Aorta (tissue), 5 donors: ENCODE measurements around the gene TBC1D16. TPM values are rescaled to one million over a fixed set of nuclear protein-coding genes. Genes with fewer than 3 reads are reported as not detected.

Source experiments
- ATAC-seq: fragments of 200-7000 bp; cut with Tn5 transposase; one replicate; pipeline ENCODE4 v1.9.1; 2022; ENCODE audit warnings: moderate library complexity; ENCODE audit not compliant: low FRiP score
- DNase-seq, 2 donors: peaks; one replicate each; pipeline ENCODE4 v3.0.0-alpha.2; 2020
- H3K27ac ChIP-seq, 2 donors: one replicate each; pipeline ENCODE4 v1.5.1; 2013; ENCODE audit warnings: low read length in 2 of 2, mild to moderate bottlenecking in 2 of 2, moderate library complexity in 2 of 2, control low read depth in 1 of 2, inconsistent platforms in 1 of 2, low read depth in 1 of 2
- H3K27me3 ChIP-seq, 2 donors: one replicate each; pipeline ENCODE4 v1.6.1; 2013; ENCODE audit warnings: control low read depth in 1 of 2, low read length in 1 of 2, mild to moderate bottlenecking in 1 of 2, moderate library complexity in 1 of 2; ENCODE audit not compliant: insufficient read depth in 2 of 2, control insufficient read depth in 1 of 2
- H3K36me3 ChIP-seq, 2 donors: one replicate each; pipeline ENCODE4 v1.6.1; 2013; ENCODE audit warnings: control low read depth in 1 of 2, low read length in 1 of 2, mild to moderate bottlenecking in 1 of 2; ENCODE audit not compliant: insufficient read depth in 2 of 2, control insufficient read depth in 1 of 2
- H3K4me1 ChIP-seq, 2 donors: one replicate each; pipeline ENCODE4 v1.6.1; 2013; ENCODE audit warnings: low read length in 2 of 2, control low read depth in 1 of 2, mild to moderate bottlenecking in 1 of 2, moderate library complexity in 1 of 2; ENCODE audit not compliant: insufficient read depth in 2 of 2, control insufficient read depth in 1 of 2
- H3K4me3 ChIP-seq, 2 donors: one replicate each; pipeline ENCODE4 v1.5.1; 2013; ENCODE audit warnings: low read length in 2 of 2, control low read depth in 1 of 2, mild to moderate bottlenecking in 1 of 2
- H3K9me3 ChIP-seq: one replicate; pipeline ENCODE4 v1.6.1; 2013; ENCODE audit warnings: mild to moderate bottlenecking, low read length; ENCODE audit not compliant: control insufficient read depth
- WGBS, 2 donors: extraction: QIAGEN DNeasy Blood & Tissue Kit; methylation state at CpG; one replicate each; pipeline ENCODE4 v1.1.7; 2013; 5-methylcytosine and 5-hydroxymethylcytosine counted together
- intact Hi-C, 2 donors: fragments of 100-400 bp; cut with DNase I; formaldehyde crosslinking; loops; one replicate each; pipeline versions ENCODE4 v1.14.2 to v1.15.0; 2022
- polyA plus RNA-seq, 2 donors: library from polyadenylated mRNA; stranded (reverse); fragments of 200-250 nt; gene quantifications; one replicate each; pipeline ENCODE4 v1.2.3, GENCODE V29; 2013
- total RNA-seq, 2 donors: library from RNA; stranded (reverse); fragmentation: NEBNext Ultra II Directional; extraction: Animal tissue kit (Norgen Biotek cat#: 25700); gene quantifications; one replicate each; pipeline ENCODE4 v1.2.1, GENCODE V29; 2021
- donor health status: healthy with polysubstance abuse.
- donor health status: Bipolar disorder and iron deficiency.
- donor health status: DM: no; HTN: no; CAD: no.
- donor health status: DM: no; HTN: no; CAD: no.
- donor health status: DM: yes; HTN: yes; CAD: no.

TBC1D16 gene
- total and polyA plus RNA-seq, 4 donors, result 6.4 to 43.6 (median 27.7) TPM

- no peak overlapping the region for H3K4me3 ChIP-seq
- 86 to 87% methylated on average over 12 of the region's 12 CpGs for WGBS, 2 donors
- no peaks in the 10 kb centered on the region for H3K27me3 ChIP-seq
- H3K27ac ChIP-seq, result no peak overlapping the region
- DNase-seq (no peak), ATAC-seq (no peak)
- intact Hi-C loops, result no loop called here
- H3K36me3 ChIP-seq, result no peaks in the 10 kb centered on the region
- H3K9me3 ChIP-seq, result no peaks in the 10 kb centered on the region
- no peaks in the 10 kb centered on the region for H3K4me1 ChIP-seq
These were observed 3.8 kb downstream of the TBC1D16 start for GRCh38 chr17:80031691-80032430.

DNA sequence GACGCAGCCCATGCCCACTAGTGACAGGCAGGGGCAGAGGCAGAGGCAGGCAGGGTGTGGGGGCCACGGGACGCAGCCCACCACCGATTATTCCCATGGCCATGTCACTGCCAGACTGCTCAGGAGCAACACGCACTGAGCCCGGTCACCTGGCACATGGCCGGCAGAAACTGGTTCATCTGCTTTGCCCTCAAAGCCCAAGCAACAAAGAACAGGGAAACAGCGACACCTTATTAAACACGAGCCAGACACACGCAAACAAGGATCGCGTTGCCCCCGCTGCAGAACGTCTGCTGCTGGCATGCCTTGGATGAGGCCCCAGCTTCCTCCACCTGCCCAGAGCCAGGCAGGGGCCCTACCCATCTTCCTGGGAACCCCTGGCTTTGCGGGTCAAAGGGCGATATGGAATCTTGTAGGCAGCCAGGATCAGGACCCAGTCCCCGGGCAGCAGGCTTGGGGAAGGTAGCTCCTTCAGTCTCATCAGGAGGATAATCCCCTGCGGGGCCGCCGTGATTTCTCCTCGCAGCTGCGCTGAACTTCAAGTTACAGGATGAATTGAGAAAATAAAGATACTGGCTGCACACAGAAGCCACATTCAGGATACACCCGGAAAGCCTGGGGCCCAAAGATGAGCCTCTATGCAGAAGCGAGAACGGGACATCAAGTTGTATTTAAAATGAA is 4.8 kb downstream of the TBC1D16 start:
- DNase-seq (no peak), ATAC-seq (no peak)
- no peak overlapping the region for H3K4me3 ChIP-seq
- no peaks in the 10 kb centered on the region for H3K36me3 ChIP-seq
- no peaks in the 10 kb centered on the region for H3K9me3 ChIP-seq
- H3K4me1 ChIP-seq, result no peaks in the 10 kb centered on the region
- H3K27ac ChIP-seq, result no peak overlapping the region
- intact Hi-C loops, result no loop called here
- H3K27me3 ChIP-seq, result no peaks in the 10 kb centered on the region
- WGBS, 2 donors, result 89 to 92% methylated on average over 25 of the region's 25 CpGs

DNA sequence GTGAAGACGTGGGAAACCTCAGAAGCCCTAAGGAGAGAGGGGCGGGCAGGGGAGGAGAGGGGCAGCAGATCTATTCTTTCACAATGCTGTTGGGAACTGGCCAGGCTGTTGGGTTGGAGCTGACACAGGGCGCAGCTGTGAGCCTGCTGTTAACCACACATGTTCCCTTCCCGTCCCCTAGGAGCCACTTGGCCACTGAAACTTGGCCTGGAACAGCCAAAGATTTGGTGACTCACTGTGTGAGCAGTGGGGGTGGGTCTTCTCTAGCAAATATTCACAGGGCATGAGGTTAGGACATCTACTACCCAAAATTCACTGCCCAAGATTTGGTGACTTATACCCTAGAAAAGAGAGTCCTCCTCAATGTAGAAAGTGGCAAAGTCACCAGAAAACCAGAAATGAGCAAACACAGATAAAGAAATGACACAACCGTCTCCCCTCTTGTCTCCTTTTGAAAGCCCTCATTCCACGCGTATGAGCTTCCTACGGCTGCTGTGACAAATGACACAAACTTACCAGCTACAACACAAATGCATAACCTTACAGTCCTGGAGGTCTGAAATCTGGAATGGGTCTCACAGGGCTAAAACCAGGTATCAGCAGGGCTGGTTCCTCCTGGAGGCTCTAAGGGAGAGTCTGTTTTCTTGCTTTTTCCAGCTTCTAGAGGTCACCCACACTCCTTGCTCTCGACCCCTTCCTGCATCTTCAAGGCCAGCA is 6.3 kb downstream of the TBC1D16 start:
- Histone ChIP-seq H3K9me3 (no peaks in the 10 kb centered on the region), H3K4me1 (no peaks in the 10 kb centered on the region), H3K4me3 (no peak overlapping the region), H3K36me3 (no peaks in the 10 kb centered on the region), H3K27me3 (no peaks in the 10 kb centered on the region), H3K27ac (peak overlapping the region in 1 of 2 donors; percentile 55)
- intact Hi-C loops, result no loop called here
- peak; percentile 90 to 91 for DNase-seq
- 17 to 24% methylated on average over 9 of the region's 9 CpGs for WGBS, 2 donors
- peak; percentile 86 for ATAC-seq

GRCh38 chr17:80028030-80028429 is 7.6 kb downstream of the TBC1D16 start:
- ATAC-seq, result no peak
- no peaks in the 10 kb centered on the region for H3K36me3 ChIP-seq
- no peak overlapping the region for H3K27ac ChIP-seq
- peak in 1 of 2 donors; percentile 73 for DNase-seq
- no peaks in the 10 kb centered on the region for H3K27me3 ChIP-seq
- no peak overlapping the region for H3K4me3 ChIP-seq
- intact Hi-C loops, result no loop called here
- H3K9me3 ChIP-seq, result no peaks in the 10 kb centered on the region
- 13 to 15% methylated on average over 10 of the region's 10 CpGs for WGBS, 2 donors
- no peaks in the 10 kb centered on the region for H3K4me1 ChIP-seq

- intact Hi-C loops, result no loop called here
These were observed 8.6 kb downstream of the TBC1D16 start for GRCh38 chr17:80027043-80027435.

GRCh38 chr17:80026359-80027042 is 9.2 kb downstream of the TBC1D16 start:
- intact Hi-C loops, result no loop called here
- 51 to 53% methylated on average over 10 of the region's 10 CpGs for WGBS, 2 donors
- ATAC-seq, result no peak
- Histone ChIP-seq H3K36me3 (no peaks in the 10 kb centered on the region), H3K27me3 (no peaks in the 10 kb centered on the region), H3K9me3 (no peaks in the 10 kb centered on the region), H3K4me3 (no peak overlapping the region), H3K4me1 (no peaks in the 10 kb centered on the region), H3K27ac (no peak overlapping the region)
- DNase-seq, result no peak

More at GRCh38 chr17:80027043-80027435, 8.6 kb downstream of the TBC1D16 start:
- DNase-seq, result no peak
- Histone ChIP-seq H3K27me3 (no peaks in the 10 kb centered on the region), H3K9me3 (no peaks in the 10 kb centered on the region), H3K4me3 (no peak overlapping the region), H3K27ac (no peak overlapping the region), H3K36me3 (no peaks in the 10 kb centered on the region), H3K4me1 (no peaks in the 10 kb centered on the region)
- ATAC-seq, result no peak
- WGBS, 2 donors, result 89 to 94% methylated on average over 8 of the region's 8 CpGs

DNA sequence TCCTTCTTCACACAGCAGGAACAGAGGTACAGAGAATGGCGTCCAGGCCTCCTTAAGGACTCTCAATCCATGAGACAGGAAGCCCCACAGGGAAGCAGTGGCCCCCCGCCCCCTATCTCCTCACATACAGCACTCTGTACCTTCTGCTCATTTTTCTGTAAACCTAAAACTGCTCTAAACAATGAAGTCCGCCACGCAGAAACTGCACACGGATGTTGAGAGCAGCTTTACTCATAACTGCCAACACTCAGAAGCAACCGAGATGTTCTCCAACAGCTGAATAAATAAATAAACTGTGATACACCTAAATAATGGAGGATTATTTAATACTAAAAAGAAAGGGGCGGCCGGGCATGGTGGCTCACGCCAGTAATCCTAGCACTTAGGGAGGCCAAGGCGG is 9.9 kb downstream of the TBC1D16 start:
- no peaks in the 10 kb centered on the region for H3K36me3 ChIP-seq
- ATAC-seq (no peak), DNase-seq (peak in 1 of 2 donors; percentile 40)
- H3K4me3 ChIP-seq, result no peak overlapping the region
- no peaks in the 10 kb centered on the region for H3K9me3 ChIP-seq
- H3K27me3 ChIP-seq, result no peaks in the 10 kb centered on the region
- H3K4me1 ChIP-seq, result no peaks in the 10 kb centered on the region
- WGBS, 2 donors, result 70 to 78% methylated on average over 10 of the region's 10 CpGs
- H3K27ac ChIP-seq, result no peak overlapping the region
- intact Hi-C loops, result no loop called here

DNA sequence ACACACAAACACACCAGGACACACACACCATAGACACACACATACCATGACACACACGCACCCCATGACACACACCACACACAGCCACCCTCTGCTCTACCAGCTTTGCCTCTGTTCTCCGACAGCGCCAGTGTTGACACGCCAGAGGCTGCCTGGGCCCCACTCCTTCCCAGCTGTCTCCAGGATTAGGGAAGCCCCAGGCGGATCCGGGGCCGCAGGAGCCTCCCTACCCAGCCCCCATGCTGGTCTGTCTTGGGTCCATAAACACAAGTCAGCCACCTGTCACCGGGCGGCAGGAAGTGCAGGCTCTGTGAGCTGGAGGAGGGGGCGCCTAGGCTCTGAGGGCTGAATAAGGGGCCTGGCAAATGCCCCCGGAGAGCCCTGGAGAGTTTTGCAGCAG is 10.5 kb downstream of the TBC1D16 start:
- ATAC-seq, result no peak
- intact Hi-C loops, result no loop called here
- H3K4me3 ChIP-seq, result no peak overlapping the region
- peak in 1 of 2 donors; percentile 63 for DNase-seq
- no peaks in the 10 kb centered on the region for H3K4me1 ChIP-seq
- no peak overlapping the region for H3K27ac ChIP-seq
- 54 to 67% methylated on average over 11 of the region's 11 CpGs for WGBS, 2 donors
- H3K36me3 ChIP-seq, result no peaks in the 10 kb centered on the region
- no peaks in the 10 kb centered on the region for H3K9me3 ChIP-seq
- H3K27me3 ChIP-seq, result no peaks in the 10 kb centered on the region
